Activated T-cell treated with anti-CD3 and anti-CD28 coated beads, Interleukin-2, amount 50 U/mL, for 72 hours (primary cell): ENCODE results near the gene PMM1. TPM values are rescaled to one million over a fixed set of nuclear protein-coding genes. Genes with fewer than 3 reads are reported as not detected.
"Not testable (repeated sequence)": the region's sequence is repeated elsewhere in the genome, so short reads cannot be mapped to it uniquely, and the experiment has no call there.

Experiments used
- ATAC-seq, 2 donors: fragments of 150-1000 bp; cut with Tn5 transposase; replicated peaks in 1 of 2; 2 replicates each; pipeline ENCODE4 v1.10.0; 2021; ENCODE audit warnings: moderate library complexity in 2 of 2, mild to moderate bottlenecking in 1 of 2
- DNase-seq, 2 donors: peaks; one replicate each; pipeline ENCODE4 v3.0.0; 2021 to 2022; ENCODE audit warnings: mixed read lengths in 1 of 2
- H3K27ac Mint-ChIP-seq: one replicate; pipeline ENCODE4 v1.8.0; 2022; ENCODE audit warnings: mild to moderate bottlenecking, moderate library complexity, mixed read lengths
- H3K27me3 Mint-ChIP-seq: one replicate; pipeline ENCODE4 v1.8.0; 2022; ENCODE audit warnings: low read depth, mixed read lengths
- H3K36me3 Mint-ChIP-seq, 2 donors: one replicate each; pipeline ENCODE4 v1.8.0; 2022; ENCODE audit warnings: mixed read lengths in 2 of 2, mild to moderate bottlenecking in 1 of 2; ENCODE audit not compliant: insufficient read depth in 2 of 2
- H3K4me1 Mint-ChIP-seq: one replicate; pipeline ENCODE4 v1.8.0; 2022; ENCODE audit warnings: low read depth, mixed read lengths
- H3K4me3 Mint-ChIP-seq, 2 donors: one replicate each; pipeline ENCODE4 v1.8.0; 2022; ENCODE audit warnings: mild to moderate bottlenecking in 2 of 2, mixed read lengths in 2 of 2, moderate library complexity in 2 of 2
- H3K9me3 Mint-ChIP-seq, 2 donors: one replicate each; pipeline ENCODE4 v1.8.0; 2022; ENCODE audit warnings: mixed read lengths in 2 of 2
- total RNA-seq, 2 donors: library from RNA; stranded (reverse); gene quantifications; one replicate each; pipeline ENCODE4 v1.2.3, GENCODE V29; 2022

The PMM1 gene
- total RNA-seq, 2 donors from 2014 or later: 84.3 to 86.2 TPM

- peaks cover 7% of the 10 kb centered on the region for H3K4me1 Mint-ChIP-seq
- no peaks in the 10 kb centered on the region for H3K36me3 Mint-ChIP-seq
- ATAC-seq: no peak
- no peaks in the 10 kb centered on the region for H3K9me3 Mint-ChIP-seq
- H3K4me3 Mint-ChIP-seq: no peak overlapping the region
- no peaks in the 10 kb centered on the region for H3K27me3 Mint-ChIP-seq
- no peak for DNase-seq
- no peak overlapping the region for H3K27ac Mint-ChIP-seq
Measured at GRCh38 chr22:41570221-41570620, 19.4 kb downstream of the PMM1 start.

- no peak overlapping the region for H3K4me3 Mint-ChIP-seq
- no peaks in the 10 kb centered on the region for H3K36me3 Mint-ChIP-seq
- H3K27me3 Mint-ChIP-seq: no peaks in the 10 kb centered on the region
- ATAC-seq (no peak), DNase-seq (no peak)
- peaks cover 10% of the 10 kb centered on the region for H3K4me1 Mint-ChIP-seq
- H3K9me3 Mint-ChIP-seq: no peaks in the 10 kb centered on the region
- H3K27ac Mint-ChIP-seq: no peak overlapping the region
Measured at GRCh38 chr22:41568811-41569210, 20.8 kb downstream of the PMM1 start.

- Mint-ChIP-seq H3K27ac (no peak overlapping the region), H3K4me1 (peaks cover 10% of the 10 kb centered on the region), H3K9me3 (no peaks in the 10 kb centered on the region), H3K27me3 (peaks cover 5% of the 10 kb centered on the region), H3K36me3 (no peaks in the 10 kb centered on the region), H3K4me3 (no peak overlapping the region)
- ATAC-seq (no peak), DNase-seq (no peak)
Measured at GRCh38 chr22:41567512-41567768, 22.2 kb downstream of the PMM1 start.

GRCh38 chr22:41565403-41566054 lies 24.1 kb downstream of the PMM1 start:
- Mint-ChIP-seq H3K27ac (no peak overlapping the region), H3K4me3 (no peak overlapping the region), H3K36me3 (no peaks in the 10 kb centered on the region), H3K27me3 (peaks cover 22% of the 10 kb centered on the region), H3K4me1 (peaks cover 10% of the 10 kb centered on the region), H3K9me3 (no peaks in the 10 kb centered on the region)
- ATAC-seq (peak; percentile 92 to 93), DNase-seq (peak; percentile 49 to 59)

DNA sequence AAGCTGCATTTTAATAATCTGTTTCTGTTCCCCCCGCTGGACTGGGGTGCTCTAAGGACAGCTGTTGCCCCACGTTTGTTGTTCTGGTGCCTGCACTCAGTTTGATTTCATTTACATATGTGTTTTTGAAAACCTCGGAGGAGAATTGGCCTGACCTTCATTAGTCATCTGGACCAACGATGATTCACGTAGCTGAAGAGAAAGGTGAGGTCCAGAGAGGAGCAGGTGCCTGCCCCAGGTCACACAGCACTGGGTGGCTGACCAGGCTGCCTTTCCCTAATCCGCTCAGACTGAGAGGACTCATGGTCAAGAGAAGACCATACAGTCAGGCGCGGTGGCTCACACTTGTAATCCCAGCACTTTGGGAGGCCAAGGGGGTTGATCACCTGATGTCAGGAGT lies 25.1 kb downstream of the PMM1 start:
- Mint-ChIP-seq H3K4me3 (no peak overlapping the region), H3K9me3 (no peaks in the 10 kb centered on the region), H3K27me3 (peaks cover 32% of the 10 kb centered on the region), H3K36me3 (no peaks in the 10 kb centered on the region), H3K4me1 (peaks cover 10% of the 10 kb centered on the region), H3K27ac (no peak overlapping the region)
- DNase-seq: no peak
- ATAC-seq: no peak

DNA sequence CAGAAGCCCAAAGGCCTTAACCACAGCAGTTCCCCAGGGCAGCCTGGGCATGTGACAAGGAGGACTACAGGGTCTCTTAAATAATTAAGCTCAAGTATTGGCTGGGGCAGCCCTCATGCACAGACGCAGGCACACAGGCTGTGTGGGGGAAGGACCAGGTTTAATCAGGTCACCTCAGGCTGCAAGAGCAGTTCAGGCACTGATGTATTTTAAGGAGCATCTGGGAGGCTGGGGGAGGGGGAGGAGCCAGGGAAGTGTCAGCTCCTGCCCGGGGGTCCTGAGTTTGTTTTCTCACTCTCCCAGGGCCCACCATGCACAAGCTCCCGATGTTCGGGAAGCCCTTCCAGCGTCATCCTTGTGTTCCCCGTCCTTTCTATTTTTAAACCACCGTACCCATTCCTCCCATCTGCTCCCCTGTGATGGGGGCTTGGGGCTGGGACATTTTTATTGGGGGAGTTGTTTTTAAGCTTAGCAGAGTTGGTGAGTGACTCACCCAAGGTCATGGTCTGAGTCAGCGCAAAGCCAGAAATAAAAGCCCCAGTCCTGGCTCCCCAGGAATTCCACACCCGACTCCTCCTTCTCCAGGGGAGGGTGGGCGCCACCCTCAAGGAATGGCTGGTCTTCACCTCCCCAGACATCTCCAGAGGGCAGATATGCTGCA lies 26.5 kb downstream of the PMM1 start:
- no peak overlapping the region for H3K4me3 Mint-ChIP-seq
- H3K27me3 Mint-ChIP-seq: peaks cover 33% of the 10 kb centered on the region
- DNase-seq (no peak), ATAC-seq (no peak)
- H3K36me3 Mint-ChIP-seq: no peaks in the 10 kb centered on the region
- H3K27ac Mint-ChIP-seq: no peak overlapping the region
- H3K9me3 Mint-ChIP-seq: no peaks in the 10 kb centered on the region
- H3K4me1 Mint-ChIP-seq: peaks cover 10% of the 10 kb centered on the region

- DNase-seq (no peak), ATAC-seq (no peak)
- no peak overlapping the region for H3K4me3 Mint-ChIP-seq
- peaks cover 33% of the 10 kb centered on the region for H3K27me3 Mint-ChIP-seq
- H3K36me3 Mint-ChIP-seq: no peaks in the 10 kb centered on the region
- peaks cover 10% of the 10 kb centered on the region for H3K4me1 Mint-ChIP-seq
- no peaks in the 10 kb centered on the region for H3K9me3 Mint-ChIP-seq
- no peak overlapping the region for H3K27ac Mint-ChIP-seq
Measured at GRCh38 chr22:41562461-41562860, 27.2 kb downstream of the PMM1 start.

DNA sequence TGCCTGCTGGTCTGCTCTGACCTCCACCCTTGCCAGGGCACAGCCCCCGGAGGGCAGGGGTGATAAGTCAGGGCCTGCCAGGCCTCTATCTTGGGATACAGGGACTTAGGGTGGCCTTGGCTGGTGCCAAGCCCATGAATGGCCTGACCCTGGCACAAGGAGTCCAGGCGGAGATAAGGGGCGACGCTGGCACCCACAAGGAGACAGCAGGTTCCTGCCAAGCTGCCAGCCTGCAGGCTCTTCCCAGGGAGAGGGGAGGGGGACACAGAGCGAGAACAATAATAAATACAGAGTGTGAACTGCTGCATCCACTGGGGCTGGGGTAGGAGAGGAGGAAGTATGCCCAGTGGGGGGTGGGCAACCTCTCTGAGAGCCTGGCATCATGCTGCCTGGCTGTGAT lies 27.9 kb downstream of the PMM1 start:
- H3K4me1 Mint-ChIP-seq: peaks cover 10% of the 10 kb centered on the region
- no peak overlapping the region for H3K27ac Mint-ChIP-seq
- H3K4me3 Mint-ChIP-seq: no peak overlapping the region
- H3K9me3 Mint-ChIP-seq: no peaks in the 10 kb centered on the region
- no peak for ATAC-seq
- H3K36me3 Mint-ChIP-seq: no peaks in the 10 kb centered on the region
- peaks cover 34% of the 10 kb centered on the region for H3K27me3 Mint-ChIP-seq
- no peak for DNase-seq

DNA sequence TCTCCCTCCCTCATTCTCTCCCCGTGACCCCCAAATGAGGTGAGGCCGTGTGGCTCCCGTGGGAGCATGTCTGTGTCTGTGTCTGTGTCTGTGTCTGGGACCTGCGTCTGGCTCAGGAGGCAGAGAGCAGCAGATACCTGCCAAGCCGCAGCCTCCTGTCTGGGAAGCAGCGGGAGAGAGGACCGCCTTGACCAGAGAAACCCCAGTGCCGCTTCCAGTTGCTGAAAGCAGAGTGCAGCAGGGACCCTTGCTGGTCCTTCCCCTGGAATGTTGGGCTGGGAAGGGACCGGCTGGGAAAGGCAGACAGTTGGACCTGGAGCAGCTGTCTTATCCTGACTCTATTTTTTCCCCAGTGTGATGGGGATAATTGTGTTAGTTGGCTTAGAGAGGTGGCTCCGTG lies 28.3 kb downstream of the PMM1 start:
- Mint-ChIP-seq H3K27ac (no peak overlapping the region), H3K36me3 (no peaks in the 10 kb centered on the region), H3K4me1 (peaks cover 10% of the 10 kb centered on the region), H3K9me3 (no peaks in the 10 kb centered on the region), H3K27me3 (peaks cover 39% of the 10 kb centered on the region), H3K4me3 (no peak overlapping the region)
- no peak for ATAC-seq
- no peak for DNase-seq

DNA sequence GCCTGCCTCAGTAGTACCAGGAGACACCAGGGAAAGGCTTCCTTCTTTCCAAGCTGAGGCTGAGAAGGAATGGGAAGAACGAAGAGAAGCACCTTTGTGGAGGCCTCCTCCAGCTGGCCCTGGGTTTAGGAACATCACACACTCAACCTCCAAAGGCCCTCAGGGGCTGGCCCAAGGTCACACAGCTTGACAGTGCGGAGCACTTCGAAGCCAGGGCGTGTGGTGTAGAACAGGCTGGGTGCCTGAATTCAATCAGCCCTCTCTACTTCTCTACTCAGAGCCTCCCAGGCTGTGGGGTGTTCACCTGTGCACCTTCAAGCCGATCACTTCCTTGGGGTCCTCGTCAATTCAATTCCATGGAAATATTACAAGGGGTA lies 29.6 kb downstream of the PMM1 start:
- Mint-ChIP-seq H3K4me3 (no peak overlapping the region), H3K9me3 (no peaks in the 10 kb centered on the region), H3K36me3 (no peaks in the 10 kb centered on the region), H3K27ac (no peak overlapping the region), H3K27me3 (peaks cover 43% of the 10 kb centered on the region), H3K4me1 (peaks cover 2% of the 10 kb centered on the region)
- ATAC-seq: no peak
- no peak for DNase-seq

GRCh38 chr22:41558241-41558630 lies 31.4 kb downstream of the PMM1 start:
- H3K27me3 Mint-ChIP-seq: peaks cover 43% of the 10 kb centered on the region
- not testable (repeated sequence) for H3K27ac Mint-ChIP-seq, DNase-seq, H3K36me3 Mint-ChIP-seq, H3K4me3 Mint-ChIP-seq, H3K4me1 Mint-ChIP-seq, H3K9me3 Mint-ChIP-seq, ATAC-seq

DNA sequence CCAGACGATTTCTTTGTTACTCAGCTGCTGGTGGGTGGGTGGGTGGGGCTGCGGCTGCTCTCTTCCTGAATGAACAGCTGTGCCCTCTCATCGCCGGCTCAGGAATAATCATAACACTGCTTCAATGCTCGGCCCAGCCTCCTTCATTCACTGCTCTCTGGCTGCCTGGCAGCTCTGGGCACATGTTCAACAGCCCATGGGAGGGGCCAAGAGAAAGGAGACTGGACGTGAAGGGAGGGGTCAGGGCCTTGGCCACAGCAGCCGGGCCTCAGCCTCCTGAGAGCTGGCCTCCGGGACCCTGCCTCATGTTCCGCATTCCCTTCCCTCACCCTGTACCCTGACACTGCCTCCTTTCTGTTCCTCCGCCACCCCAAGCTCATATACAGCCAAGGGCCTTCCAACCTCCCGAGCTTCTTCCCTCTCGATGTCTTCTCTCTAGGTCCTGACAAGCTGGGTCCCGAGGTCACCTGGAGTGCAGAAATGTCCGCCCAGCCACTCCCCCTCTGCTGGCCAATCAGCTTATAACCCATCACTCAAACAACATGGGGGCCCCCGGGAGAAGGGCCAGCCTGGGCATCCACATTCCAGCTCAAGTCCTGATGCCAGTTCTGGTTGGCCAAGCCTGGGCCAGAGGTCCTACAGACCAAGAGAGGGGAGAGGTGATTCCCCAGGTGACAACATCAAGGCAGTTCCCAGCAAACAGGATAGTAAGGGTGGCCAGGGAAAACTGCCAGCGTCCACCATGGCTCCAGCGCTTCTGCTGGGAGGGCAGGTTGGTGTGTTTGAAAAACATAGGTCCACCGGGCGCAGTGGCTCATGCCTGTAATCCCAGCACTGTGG lies 32.0 kb downstream of the PMM1 start:
- Mint-ChIP-seq H3K27ac (no peak overlapping the region), H3K4me1 (no peaks in the 10 kb centered on the region), H3K36me3 (no peaks in the 10 kb centered on the region), H3K4me3 (peak overlapping the region in 1 of 2 donors; percentile 34), H3K27me3 (peaks cover 40% of the 10 kb centered on the region), H3K9me3 (no peaks in the 10 kb centered on the region)
- DNase-seq: peak; percentile 21
- ATAC-seq: peak; percentile 78 to 82

- H3K27me3 Mint-ChIP-seq: peaks cover 29% of the 10 kb centered on the region
- H3K4me3 Mint-ChIP-seq: no peak overlapping the region
- no peak overlapping the region for H3K27ac Mint-ChIP-seq
- no peaks in the 10 kb centered on the region for H3K36me3 Mint-ChIP-seq
- DNase-seq: no peak
- no peaks in the 10 kb centered on the region for H3K9me3 Mint-ChIP-seq
- H3K4me1 Mint-ChIP-seq: no peaks in the 10 kb centered on the region
- no peak for ATAC-seq
Measured at GRCh38 chr22:41556561-41556960, 33.1 kb downstream of the PMM1 start.
